Measurements from ENCODE around the gene ASPG. TPM values are rescaled to one million over a fixed set of nuclear protein-coding genes. Genes with fewer than 3 reads are reported as not detected.

ASPG gene
- total and polyA plus RNA-seq, 4 donors, result 0.50 to 1.6 (median 1.1) TPM

- Histone ChIP-seq H3K9me3 (ENCODE audit: control insufficient read depth, insufficient read depth, low read length) (no peaks in the 10 kb centered on the region), H3K27ac (ENCODE audit: low read depth, low read length) (no peak overlapping the region), H3K4me3 (ENCODE audit: low read depth, low read length) (no peak overlapping the region), H3K36me3 (ENCODE audit: control insufficient read depth, insufficient read depth, low read length) (no peaks in the 10 kb centered on the region), H3K27me3 (ENCODE audit: control insufficient read depth, insufficient read depth, low read length) (peaks cover 67% of the 10 kb centered on the region), H3K4me1 (ENCODE audit: control insufficient read depth, insufficient read depth, low read length) (peaks cover 5% of the 10 kb centered on the region)
- no peak for DNase-seq (ENCODE audit: low read depth in 4 of 6, low spot score in 6 of 6)
- WGBS (ENCODE audit: insufficient coverage), result 15% methylated on average over 7 of the region's 19 CpGs
Observed at GRCh38 chr14:104116288-104116755, 30.8 kb downstream of the ASPG start.

DNA sequence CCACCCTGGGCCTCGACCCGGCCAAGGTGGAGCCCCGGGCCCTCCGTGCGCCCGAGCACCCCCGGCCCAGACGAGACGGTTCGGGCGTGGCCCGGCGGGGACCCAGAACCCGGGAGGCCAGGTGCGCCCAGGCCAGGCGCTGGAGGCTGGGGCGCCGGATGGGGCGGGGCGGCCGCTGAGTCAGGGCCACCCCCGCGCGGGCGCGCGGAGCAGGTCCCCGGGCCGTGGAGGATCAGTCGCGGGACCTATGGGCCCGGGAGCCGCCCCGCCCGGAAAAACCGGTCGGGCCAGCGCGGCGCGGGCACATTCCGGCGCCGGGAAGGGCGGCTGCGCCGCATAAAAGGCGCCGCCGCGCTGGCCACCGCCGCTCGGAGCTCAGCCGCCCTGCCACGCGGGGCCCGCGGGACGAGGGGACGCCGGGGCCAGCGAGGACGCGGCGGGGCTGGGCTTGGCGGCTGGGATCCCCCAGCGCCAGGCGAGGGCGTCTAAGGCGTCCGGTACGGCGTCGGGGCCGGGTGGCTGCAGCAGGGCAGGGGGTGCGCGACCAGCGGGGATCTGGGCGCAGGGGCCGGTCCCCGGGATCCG, 31.3 kb downstream of the ASPG start:
- WGBS (ENCODE audit: insufficient coverage), result under 1% methylated on average over 83 of the region's 83 CpGs
- peaks cover 5% of the 10 kb centered on the region for H3K4me1 ChIP-seq (ENCODE audit: control insufficient read depth, insufficient read depth, low read length)
- no peaks in the 10 kb centered on the region for H3K36me3 ChIP-seq (ENCODE audit: control insufficient read depth, insufficient read depth, low read length)
- no peak overlapping the region for H3K4me3 ChIP-seq (ENCODE audit: low read depth, low read length)
- H3K27me3 ChIP-seq (ENCODE audit: control insufficient read depth, insufficient read depth, low read length), result peaks cover 69% of the 10 kb centered on the region
- no peak overlapping the region for H3K27ac ChIP-seq (ENCODE audit: low read depth, low read length)
- no peaks in the 10 kb centered on the region for H3K9me3 ChIP-seq (ENCODE audit: control insufficient read depth, insufficient read depth, low read length)
- no peak for DNase-seq (ENCODE audit: low read depth in 4 of 6, low spot score in 6 of 6)

- Histone ChIP-seq H3K36me3 (ENCODE audit: control insufficient read depth, insufficient read depth, low read length) (no peaks in the 10 kb centered on the region), H3K27me3 (ENCODE audit: control insufficient read depth, insufficient read depth, low read length) (peaks cover 69% of the 10 kb centered on the region), H3K9me3 (ENCODE audit: control insufficient read depth, insufficient read depth, low read length) (no peaks in the 10 kb centered on the region), H3K4me1 (ENCODE audit: control insufficient read depth, insufficient read depth, low read length) (peaks cover 5% of the 10 kb centered on the region), H3K27ac (ENCODE audit: low read depth, low read length) (no peak overlapping the region), H3K4me3 (ENCODE audit: low read depth, low read length) (no peak overlapping the region)
- WGBS (ENCODE audit: insufficient coverage), result 6% methylated on average over 71 of the region's 71 CpGs
- DNase-seq (ENCODE audit: low read depth in 4 of 6, low spot score in 6 of 6), result no peak
Observed at GRCh38 chr14:104117341-104118005, 32.0 kb downstream of the ASPG start.

- Histone ChIP-seq H3K4me1 (ENCODE audit: control insufficient read depth, insufficient read depth, low read length) (peaks cover 5% of the 10 kb centered on the region), H3K27me3 (ENCODE audit: control insufficient read depth, insufficient read depth, low read length) (peaks cover 71% of the 10 kb centered on the region), H3K9me3 (ENCODE audit: control insufficient read depth, insufficient read depth, low read length) (no peaks in the 10 kb centered on the region), H3K36me3 (ENCODE audit: control insufficient read depth, insufficient read depth, low read length) (no peaks in the 10 kb centered on the region), H3K4me3 (ENCODE audit: low read depth, low read length) (no peak overlapping the region), H3K27ac (ENCODE audit: low read depth, low read length) (no peak overlapping the region)
- DNase-seq (ENCODE audit: low read depth in 4 of 6, low spot score in 6 of 6), result no peak
- WGBS (ENCODE audit: insufficient coverage), result 60% methylated on average over 28 of the region's 30 CpGs
Observed at GRCh38 chr14:104118006-104118844, 32.7 kb downstream of the ASPG start.

DNA sequence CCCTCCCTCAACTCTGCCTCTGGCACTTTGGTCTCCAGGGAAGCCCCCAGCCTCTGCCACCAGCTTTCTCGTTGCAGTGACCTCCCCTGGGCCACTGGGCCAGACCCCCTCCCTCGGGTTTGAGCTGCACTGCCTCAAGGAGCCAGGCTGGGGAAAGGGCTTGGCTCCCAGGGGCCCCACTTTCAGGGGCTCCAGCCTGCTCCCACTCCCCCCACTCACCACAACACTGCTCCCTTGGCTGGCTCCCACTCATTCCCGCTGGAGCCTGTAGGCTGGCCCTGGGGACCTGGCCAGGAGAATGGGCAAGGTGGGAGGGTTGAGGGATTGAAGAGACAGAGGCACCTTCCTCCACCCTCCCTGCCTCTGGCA, 33.6 kb downstream of the ASPG start:
- Histone ChIP-seq H3K4me1 (ENCODE audit: control insufficient read depth, insufficient read depth, low read length) (peaks cover 5% of the 10 kb centered on the region), H3K36me3 (ENCODE audit: control insufficient read depth, insufficient read depth, low read length) (no peaks in the 10 kb centered on the region), H3K27ac (ENCODE audit: low read depth, low read length) (no peak overlapping the region), H3K9me3 (ENCODE audit: control insufficient read depth, insufficient read depth, low read length) (peaks cover 2% of the 10 kb centered on the region), H3K27me3 (ENCODE audit: control insufficient read depth, insufficient read depth, low read length) (peaks cover 62% of the 10 kb centered on the region), H3K4me3 (ENCODE audit: low read depth, low read length) (no peak overlapping the region)
- no peak for DNase-seq (ENCODE audit: low read depth in 4 of 6, low spot score in 6 of 6)
- WGBS (ENCODE audit: insufficient coverage), result 48% methylated on average over 2 of the region's 3 CpGs

- H3K4me1 ChIP-seq (ENCODE audit: control insufficient read depth, insufficient read depth, low read length), result peaks cover 5% of the 10 kb centered on the region
- no peak for DNase-seq (ENCODE audit: low read depth in 4 of 6, low spot score in 6 of 6)
- 72% methylated on average over 18 of the region's 18 CpGs for WGBS (ENCODE audit: insufficient coverage)
- H3K9me3 ChIP-seq (ENCODE audit: control insufficient read depth, insufficient read depth, low read length), result peaks cover 2% of the 10 kb centered on the region
- no peak overlapping the region for H3K27ac ChIP-seq (ENCODE audit: low read depth, low read length)
- H3K36me3 ChIP-seq (ENCODE audit: control insufficient read depth, insufficient read depth, low read length), result no peaks in the 10 kb centered on the region
- peaks cover 57% of the 10 kb centered on the region for H3K27me3 ChIP-seq (ENCODE audit: control insufficient read depth, insufficient read depth, low read length)
- no peak overlapping the region for H3K4me3 ChIP-seq (ENCODE audit: low read depth, low read length)
Observed at GRCh38 chr14:104119488-104120251, 34.2 kb downstream of the ASPG start.

- Histone ChIP-seq H3K9me3 (ENCODE audit: control insufficient read depth, insufficient read depth, low read length) (peaks cover 2% of the 10 kb centered on the region), H3K27me3 (ENCODE audit: control insufficient read depth, insufficient read depth, low read length) (peaks cover 52% of the 10 kb centered on the region), H3K36me3 (ENCODE audit: control insufficient read depth, insufficient read depth, low read length) (no peaks in the 10 kb centered on the region), H3K4me1 (ENCODE audit: control insufficient read depth, insufficient read depth, low read length) (peaks cover 5% of the 10 kb centered on the region), H3K27ac (ENCODE audit: low read depth, low read length) (no peak overlapping the region), H3K4me3 (ENCODE audit: low read depth, low read length) (no peak overlapping the region)
- 85% methylated on average over 5 of the region's 5 CpGs for WGBS (ENCODE audit: insufficient coverage)
- no peak for DNase-seq (ENCODE audit: low read depth in 4 of 6, low spot score in 6 of 6)
Observed at GRCh38 chr14:104120281-104120741, 34.8 kb downstream of the ASPG start.

DNA sequence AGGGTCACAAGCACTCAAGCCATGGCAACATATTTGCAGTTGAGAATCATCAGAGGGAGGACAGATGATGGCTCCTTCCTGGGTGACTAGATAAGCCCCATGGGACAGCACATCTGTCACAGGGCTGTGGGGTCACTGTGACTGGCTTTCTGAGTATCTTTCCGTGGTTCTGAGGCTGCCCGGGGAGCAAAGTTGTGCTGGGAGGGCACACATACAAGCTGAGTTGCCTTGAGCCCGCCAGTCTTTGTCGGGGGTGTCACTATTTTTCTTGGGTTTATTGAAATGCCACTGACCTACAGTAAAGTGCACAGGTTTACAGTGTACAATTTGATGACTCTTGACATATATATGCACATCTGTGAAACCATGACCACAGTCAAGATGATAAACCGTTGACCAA, 35.6 kb downstream of the ASPG start:
- no peak overlapping the region for H3K4me3 ChIP-seq (ENCODE audit: low read depth, low read length)
- H3K4me1 ChIP-seq (ENCODE audit: control insufficient read depth, insufficient read depth, low read length), result peaks cover 4% of the 10 kb centered on the region
- H3K36me3 ChIP-seq (ENCODE audit: control insufficient read depth, insufficient read depth, low read length), result no peaks in the 10 kb centered on the region
- no peak overlapping the region for H3K27ac ChIP-seq (ENCODE audit: low read depth, low read length)
- DNase-seq (ENCODE audit: low read depth in 4 of 6, low spot score in 6 of 6), result no peak
- peaks cover 2% of the 10 kb centered on the region for H3K9me3 ChIP-seq (ENCODE audit: control insufficient read depth, insufficient read depth, low read length)
- WGBS (ENCODE audit: insufficient coverage), result 54% methylated on average over 5 of the region's 5 CpGs
- peaks cover 44% of the 10 kb centered on the region for H3K27me3 ChIP-seq (ENCODE audit: control insufficient read depth, insufficient read depth, low read length)

- H3K27ac ChIP-seq (ENCODE audit: low read depth, low read length), result no peak overlapping the region
- no peaks in the 10 kb centered on the region for H3K36me3 ChIP-seq (ENCODE audit: control insufficient read depth, insufficient read depth, low read length)
- peaks cover 23% of the 10 kb centered on the region for H3K27me3 ChIP-seq (ENCODE audit: control insufficient read depth, insufficient read depth, low read length)
- H3K9me3 ChIP-seq (ENCODE audit: control insufficient read depth, insufficient read depth, low read length), result peaks cover 2% of the 10 kb centered on the region
- H3K4me3 ChIP-seq (ENCODE audit: low read depth, low read length), result no peak overlapping the region
- no peak for DNase-seq (ENCODE audit: low read depth in 4 of 6, low spot score in 6 of 6)
- no peaks in the 10 kb centered on the region for H3K4me1 ChIP-seq (ENCODE audit: control insufficient read depth, insufficient read depth, low read length)
- WGBS (ENCODE audit: insufficient coverage), result no CpG with 5 or more reads among the region's 1 CpG
Observed at GRCh38 chr14:104123879-104124278, 38.4 kb downstream of the ASPG start.

Data from spinal cord (tissue), 10 donors.